ENCODE data around the gene IL31RA.

Gene IL31RA

DNA sequence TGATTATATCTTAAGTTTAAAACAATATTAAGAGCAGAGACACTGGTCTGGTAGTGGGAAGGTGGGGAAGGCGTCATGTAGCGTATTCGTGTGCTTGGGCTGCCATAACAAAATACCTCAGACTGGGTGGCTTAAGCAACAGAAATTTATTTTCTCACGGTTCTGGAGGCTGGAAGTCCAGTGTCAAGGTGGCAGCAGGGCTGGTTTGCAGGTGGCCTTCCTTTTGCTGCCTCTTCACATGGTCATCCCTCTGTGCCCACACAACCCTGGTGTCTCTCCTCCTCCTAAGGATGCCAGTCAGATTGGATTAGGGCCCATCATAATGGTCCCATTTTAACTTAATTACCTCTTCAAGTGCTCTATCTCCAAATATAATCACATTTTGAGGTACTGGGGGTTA lies 9.6 kb downstream of the IL31RA start:
- H3K27ac ChIP-seq (ENCODE audit: low read depth, low read length), result no peak overlapping the region
- no peaks in the 10 kb centered on the region for H3K36me3 ChIP-seq (ENCODE audit: control insufficient read depth, low read length)
- H3F3A ChIP-seq (ENCODE audit: control insufficient read depth, insufficient read depth), result no peaks in the 10 kb centered on the region
- TF ChIP-seq, protein P1, sequence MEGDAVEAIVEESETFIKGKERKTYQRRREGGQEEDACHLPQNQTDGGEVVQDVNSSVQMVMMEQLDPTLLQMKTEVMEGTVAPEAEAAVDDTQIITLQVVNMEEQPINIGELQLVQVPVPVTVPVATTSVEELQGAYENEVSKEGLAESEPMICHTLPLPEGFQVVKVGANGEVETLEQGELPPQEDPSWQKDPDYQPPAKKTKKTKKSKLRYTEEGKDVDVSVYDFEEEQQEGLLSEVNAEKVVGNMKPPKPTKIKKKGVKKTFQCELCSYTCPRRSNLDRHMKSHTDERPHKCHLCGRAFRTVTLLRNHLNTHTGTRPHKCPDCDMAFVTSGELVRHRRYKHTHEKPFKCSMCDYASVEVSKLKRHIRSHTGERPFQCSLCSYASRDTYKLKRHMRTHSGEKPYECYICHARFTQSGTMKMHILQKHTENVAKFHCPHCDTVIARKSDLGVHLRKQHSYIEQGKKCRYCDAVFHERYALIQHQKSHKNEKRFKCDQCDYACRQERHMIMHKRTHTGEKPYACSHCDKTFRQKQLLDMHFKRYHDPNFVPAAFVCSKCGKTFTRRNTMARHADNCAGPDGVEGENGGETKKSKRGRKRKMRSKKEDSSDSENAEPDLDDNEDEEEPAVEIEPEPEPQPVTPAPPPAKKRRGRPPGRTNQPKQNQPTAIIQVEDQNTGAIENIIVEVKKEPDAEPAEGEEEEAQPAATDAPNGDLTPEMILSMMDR (IDR thresholded peaks at IDR 0.05; ENCODE audit: low read depth, low read length, poor library complexity, severe bottlenecking), result no peak
- TF ChIP-seq EZH2phosphoT487 (IDR thresholded peaks at IDR 0.05; ENCODE audit: borderline replicate concordance, low read length), result no peak
- H3K4me2 ChIP-seq (ENCODE audit: low read length), result no peak overlapping the region
- H3K79me2 ChIP-seq (ENCODE audit: control insufficient read depth, low read length), result no peaks in the 10 kb centered on the region
- H3K4me1 ChIP-seq (ENCODE audit: control insufficient read depth, low read length), result no peaks in the 10 kb centered on the region
- H3K9me2 ChIP-seq (replicated peaks; ENCODE audit: control insufficient read depth, low read length), result no peaks in the 10 kb centered on the region
- no peaks in the 10 kb centered on the region for H3K9me3 ChIP-seq (ENCODE audit: control insufficient read depth, insufficient read depth, low read length)
- H4K20me1 ChIP-seq (ENCODE audit: control insufficient read depth, insufficient read depth, low read depth, low read length), result no peaks in the 10 kb centered on the region
- H3K27me3 ChIP-seq (ENCODE audit: control insufficient read depth, low read length), result no peaks in the 10 kb centered on the region; the same call in 1 of the 2 replicates
- H3K4me3 ChIP-seq (ENCODE audit: low read length), result no peak overlapping the region

DNA sequence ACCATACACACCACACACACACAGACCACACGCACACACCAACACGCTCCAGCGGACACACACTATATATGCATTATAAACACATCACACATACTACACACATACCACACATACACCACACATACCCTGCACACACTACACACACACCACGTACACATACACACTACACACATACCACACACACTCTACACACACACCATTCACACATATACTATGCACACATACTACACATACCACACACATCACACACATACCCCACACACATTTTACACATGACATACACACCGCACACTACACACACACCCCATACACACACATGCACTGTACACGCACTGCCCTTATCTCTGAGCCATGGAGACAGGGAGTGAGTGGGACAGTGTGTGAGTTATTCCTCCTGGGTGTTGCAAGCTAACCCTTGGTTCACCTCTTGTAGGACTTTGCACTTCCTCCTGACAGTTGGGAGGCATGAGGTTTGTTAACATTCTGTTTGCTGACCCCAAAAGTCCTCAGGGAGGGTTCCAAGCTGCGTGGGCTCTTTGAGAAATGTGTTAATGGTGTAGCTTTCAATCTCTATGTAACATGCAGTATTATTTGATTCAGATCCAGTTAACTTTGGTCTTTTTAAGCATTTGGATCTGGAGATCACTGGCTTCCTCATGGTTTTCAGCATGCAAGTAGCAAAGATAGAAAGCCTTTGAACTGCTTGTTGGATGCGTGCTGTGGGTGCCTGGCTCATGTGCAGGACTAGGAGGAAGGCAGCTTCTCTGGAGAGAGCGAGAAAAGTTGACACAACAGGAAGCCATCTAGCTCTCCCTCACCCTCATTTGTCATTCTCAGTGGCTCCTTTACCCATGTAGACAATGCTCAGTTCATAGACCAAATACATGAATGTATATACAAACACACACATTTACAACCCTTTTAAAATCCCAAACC lies 13.7 kb downstream of the IL31RA start:
- TF ChIP-seq, protein P1 (IDR thresholded peaks at IDR 0.05; ENCODE audit: low read depth, low read length, poor library complexity, severe bottlenecking), result no peak
- TF ChIP-seq EZH2phosphoT487 (IDR thresholded peaks at IDR 0.05; ENCODE audit: borderline replicate concordance, low read length), result no peak
- no peaks in the 10 kb centered on the region for H3K9me2 ChIP-seq (replicated peaks; ENCODE audit: control insufficient read depth, low read length)
- H3F3A ChIP-seq (ENCODE audit: control insufficient read depth, insufficient read depth), result no peaks in the 10 kb centered on the region
- no peak overlapping the region for H3K27ac ChIP-seq (ENCODE audit: low read depth, low read length)
- H3K27me3 ChIP-seq (ENCODE audit: control insufficient read depth, low read length), result no peaks in the 10 kb centered on the region
- H3K4me1 ChIP-seq (ENCODE audit: control insufficient read depth, low read length), result no peaks in the 10 kb centered on the region
- no peaks in the 10 kb centered on the region for H4K20me1 ChIP-seq (ENCODE audit: control insufficient read depth, insufficient read depth, low read depth, low read length)
- no peak overlapping the region for H3K4me2 ChIP-seq (ENCODE audit: low read length)
- no peaks in the 10 kb centered on the region for H3K9me3 ChIP-seq (ENCODE audit: control insufficient read depth, insufficient read depth, low read length)
- no peak overlapping the region for H3K4me3 ChIP-seq (ENCODE audit: low read length)
- no peaks in the 10 kb centered on the region for H3K36me3 ChIP-seq (ENCODE audit: control insufficient read depth, low read length)
- H3K79me2 ChIP-seq (ENCODE audit: control insufficient read depth, low read length), result no peaks in the 10 kb centered on the region

DNA sequence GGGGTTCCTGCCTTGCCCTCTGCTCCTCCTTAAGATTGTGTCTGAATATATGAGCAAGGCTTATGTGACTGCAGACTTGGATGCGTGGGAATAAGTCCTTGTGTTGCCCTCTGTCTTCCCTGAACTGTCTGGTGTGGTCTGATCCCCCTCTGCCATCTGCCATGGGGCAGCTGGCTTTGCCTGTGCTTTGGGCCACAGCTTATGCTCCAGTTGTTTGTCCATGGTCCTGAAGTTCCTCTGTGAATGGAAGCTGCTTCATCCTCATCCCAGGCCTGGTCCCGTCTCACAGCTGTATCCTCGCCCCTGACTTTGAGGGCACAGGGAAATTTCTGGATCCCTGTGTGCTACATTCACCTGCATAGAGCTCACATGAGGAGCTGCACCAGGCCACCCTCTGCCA lies 14.7 kb downstream of the IL31RA start:
- H3K79me2 ChIP-seq (ENCODE audit: control insufficient read depth, low read length), result no peaks in the 10 kb centered on the region
- H3K4me2 ChIP-seq (ENCODE audit: low read length), result no peak overlapping the region
- H3K9me2 ChIP-seq (replicated peaks; ENCODE audit: control insufficient read depth, low read length), result no peaks in the 10 kb centered on the region
- no peak for TF ChIP-seq EZH2phosphoT487 (IDR thresholded peaks at IDR 0.05; ENCODE audit: borderline replicate concordance, low read length)
- TF ChIP-seq, protein P1 (IDR thresholded peaks at IDR 0.05; ENCODE audit: low read depth, low read length, poor library complexity, severe bottlenecking), result no peak
- H3K4me1 ChIP-seq (ENCODE audit: control insufficient read depth, low read length), result no peaks in the 10 kb centered on the region
- no peak overlapping the region for H3K4me3 ChIP-seq (ENCODE audit: low read length)
- no peaks in the 10 kb centered on the region for H3K9me3 ChIP-seq (ENCODE audit: control insufficient read depth, insufficient read depth, low read length)
- H4K20me1 ChIP-seq (ENCODE audit: control insufficient read depth, insufficient read depth, low read depth, low read length), result no peaks in the 10 kb centered on the region
- no peaks in the 10 kb centered on the region for H3F3A ChIP-seq (ENCODE audit: control insufficient read depth, insufficient read depth)
- H3K27me3 ChIP-seq (ENCODE audit: control insufficient read depth, low read length), result no peaks in the 10 kb centered on the region
- no peaks in the 10 kb centered on the region for H3K36me3 ChIP-seq (ENCODE audit: control insufficient read depth, low read length)
- no peak overlapping the region for H3K27ac ChIP-seq (ENCODE audit: low read depth, low read length)
